Right lobe of liver (tissue), 6 donors: Measurements from ENCODE around the gene KCND2. TPM values are rescaled to one million over a fixed set of nuclear protein-coding genes. Genes with fewer than 3 reads are reported as not detected.

Experiments
- ATAC-seq, 4 donors: fragments of 200-7000 bp; cut with Tn5 transposase; one replicate each; pipeline ENCODE4 v1.9.1; 2020; ENCODE audit warnings: mild to moderate bottlenecking in 4 of 4, moderate library complexity in 4 of 4
- DNase-seq, 3 donors: peaks; one replicate each; pipeline ENCODE4 v3.0.0-alpha.2; 2020
- H3K27ac ChIP-seq, 3 donors: fragments of 200-600 bp; one replicate each; pipeline ENCODE4 v1.8.0; 2022
- H3K27me3 ChIP-seq, 2 donors: fragments of 200-600 bp; one replicate each; pipeline ENCODE4 v1.8.0; 2022
- H3K36me3 ChIP-seq, 4 donors: fragments of 200-600 bp; sonication (generic) in 1 of 4; one replicate each; pipeline versions ENCODE4 v1.5.1 to v1.8.0; 2017 to 2022; ENCODE audit warnings: control low read depth in 1 of 4
- H3K4me1 ChIP-seq, 4 donors: fragments of 200-600 bp; sonication (generic) in 1 of 4; one replicate each; pipeline versions ENCODE4 v1.5.1 to v1.8.0; 2017 to 2022; ENCODE audit warnings: control low read depth in 1 of 4
- H3K4me3 ChIP-seq, 3 donors: fragments of 200-600 bp; one replicate each; pipeline ENCODE4 v1.8.0; 2022
- H3K9me3 ChIP-seq, 4 donors: fragments of 200-600 bp; sonication (generic) in 1 of 4; one replicate each; pipeline versions ENCODE4 v1.5.1 to v1.8.0; 2017 to 2022; ENCODE audit warnings: control low read depth in 1 of 4
- CTCF ChIP-seq, 4 donors: fragments of 200-600 bp in 3 of 4; fragments of 450-650 bp in 1 of 4; IDR thresholded peaks; one replicate each; pipeline versions ENCODE4 v1.5.1 to v1.8.0; 2016 to 2022; ENCODE audit warnings: antibody characterized with exemption in 4 of 4, mild to moderate bottlenecking in 2 of 4
- POLR2A ChIP-seq: fragments of 450-650 bp; IDR thresholded peaks from one replicate; pipeline ENCODE4 v1.6.1; 2017; ENCODE audit warnings: antibody characterized with exemption, mild to moderate bottlenecking
- WGBS: methylation state at CpG from one replicate; pipeline ENCODE4 v1.1.6; 2018; ENCODE audit warnings: low coverage, low lambda C conversion rate; ENCODE audit not compliant: insufficient coverage; ENCODE audit errors: missing lambda C conversion rate; 5-methylcytosine and 5-hydroxymethylcytosine counted together
- intact Hi-C, 2 donors: fragments of 100-400 bp; cut with DNase I; formaldehyde crosslinking; loops; one replicate each; pipeline versions ENCODE4 v1.11.2 to v1.14.1; 2022
- total RNA-seq, 6 experiments: library from RNA; depleted of rRNA in 2 of 6; stranded (reverse); fragments of >200 nt in 2 of 6; fragmentation: NEBNext Ultra II Directional in 3 of 6; extraction: Animal tissue kit (Norgen Biotek cat#: 25700) in 3 of 6; gene quantifications; one replicate each; pipeline versions ENCODE4 v1.1.0 to v1.2.4, GENCODE V29; 2016 to 2023
- donor health status: DM: no; HTN: yes; CAD: no.
- donor health status: DM: no; HTN: no; CAD: no.
- donor health status: DM: no; HTN: no; CAD: no.
- donor health status: DM: no; HTN: yes; CAD: no.
- donor health status: DM: no; HTN: yes; CAD: no.

The KCND2 gene
- total RNA-seq, 6 experiments from 2014 or later, result 0.04 to 0.49 TPM; not detected in 4

DNA sequence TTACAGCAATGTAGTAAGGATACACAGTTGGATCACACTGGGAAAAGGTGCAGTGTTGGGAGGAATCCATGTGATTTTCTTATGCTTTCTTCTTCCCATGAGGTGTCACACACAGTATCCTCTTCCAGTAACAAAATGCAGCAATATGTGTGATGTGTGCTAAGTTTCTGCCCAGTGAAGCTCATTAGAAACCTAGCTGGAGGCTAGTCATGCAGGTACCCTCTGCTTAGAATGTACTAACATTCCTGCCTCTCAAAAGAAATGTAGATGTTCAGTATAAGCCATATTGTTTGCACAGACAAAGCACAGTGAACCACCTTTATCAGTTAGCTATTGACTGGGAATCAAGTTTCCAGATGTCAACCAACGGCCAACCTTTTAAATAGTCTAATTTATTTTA lies 12.9 kb upstream of the KCND2 start:
- ATAC-seq (no peak), DNase-seq (no peak)
- TF ChIP-seq CTCF (IDR thresholded peaks at IDR 0.05) (no peak), POLR2A (no peak)
- Histone ChIP-seq H3K36me3 (no peaks in the 10 kb centered on the region), H3K4me1 (no peaks in the 10 kb centered on the region), H3K27ac (no peak overlapping the region), H3K27me3 (no peaks in the 10 kb centered on the region), H3K4me3 (no peak overlapping the region), H3K9me3 (no peaks in the 10 kb centered on the region)
- 24% methylated on average over 1 of the region's 1 CpG for WGBS
- intact Hi-C loops, result no loop called here

- Histone ChIP-seq H3K36me3 (no peaks in the 10 kb centered on the region), H3K27ac (no peak overlapping the region), H3K9me3 (no peaks in the 10 kb centered on the region), H3K4me3 (peak overlapping the region; percentile 12 to 21 (median 13)), H3K27me3 (peaks cover 0 to 3% of the 10 kb centered on the region in 2 donors), H3K4me1 (peaks cover 0 to 9% (median 0%) of the 10 kb centered on the region in 4 donors)
- peak; percentile 46 to 63 (median 60) for TF ChIP-seq CTCF (IDR thresholded peaks at IDR 0.05)
- no peak for TF ChIP-seq POLR2A
- ATAC-seq (peak; percentile 76 to 93 (median 80)), DNase-seq (no peak)
- WGBS, result 1% methylated on average over 17 of the region's 17 CpGs
- intact Hi-C loops, result no loop called here
These were observed 714 bp upstream of the KCND2 start for GRCh38 chr7:120272261-120272660.

DNA sequence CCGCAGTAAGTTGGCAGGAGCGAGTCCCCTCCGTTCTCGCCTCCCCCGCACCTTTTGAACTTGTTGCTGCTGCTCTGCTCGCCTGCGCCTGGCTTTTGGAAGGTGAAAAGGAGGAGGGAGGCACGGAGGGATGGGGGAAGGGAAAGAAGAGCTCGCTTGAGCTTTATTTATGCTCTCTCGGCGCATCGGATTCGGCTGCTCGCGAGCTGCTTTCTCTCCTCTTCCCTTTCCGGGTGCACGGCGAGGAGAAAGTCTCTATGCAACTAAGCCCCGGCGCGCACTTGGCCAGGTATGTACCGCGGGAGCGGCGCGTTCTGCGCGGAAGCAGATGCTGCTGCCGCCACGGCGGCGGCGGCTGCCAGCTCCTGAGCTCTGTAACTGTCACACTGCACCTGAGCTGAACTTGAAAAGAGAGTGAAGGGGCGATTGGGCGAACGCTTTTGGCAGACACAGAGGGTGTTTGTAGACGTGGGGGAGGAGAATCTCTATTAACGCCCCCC lies 551 bp downstream of the KCND2 start:
- Histone ChIP-seq H3K4me1 (peaks cover 0 to 9% (median 0%) of the 10 kb centered on the region in 4 donors), H3K36me3 (no peaks in the 10 kb centered on the region), H3K27me3 (peaks cover 0 to 3% of the 10 kb centered on the region in 2 donors), H3K27ac (no peak overlapping the region), H3K9me3 (no peaks in the 10 kb centered on the region), H3K4me3 (no peak overlapping the region)
- WGBS, result 0% methylated on average over 6 of the region's 38 CpGs
- DNase-seq (peak in 2 of 3 donors; percentile 32 to 53), ATAC-seq (peak; percentile 21 to 43 (median 34))
- intact Hi-C loops, result no loop called here
- TF ChIP-seq CTCF (IDR thresholded peaks at IDR 0.05) (no peak), POLR2A (no peak)

GRCh38 chr7:120274482-120274881 lies 1.5 kb downstream of the KCND2 start:
- Histone ChIP-seq H3K4me3 (no peak overlapping the region), H3K4me1 (peaks cover 0 to 9% (median 0%) of the 10 kb centered on the region in 4 donors), H3K36me3 (no peaks in the 10 kb centered on the region), H3K27ac (no peak overlapping the region), H3K9me3 (no peaks in the 10 kb centered on the region), H3K27me3 (peaks cover 0 to 3% of the 10 kb centered on the region in 2 donors)
- DNase-seq (no peak), ATAC-seq (no peak)
- WGBS, result 71% methylated on average over 10 of the region's 16 CpGs
- no peak for TF ChIP-seq CTCF (IDR thresholded peaks at IDR 0.05)
- TF ChIP-seq POLR2A, result no peak
- intact Hi-C loops, result no loop called here
